GM13976 (cell line): ENCODE data around the gene MFSD2A.

Experiments
- DNase-seq: peaks from one replicate; pipeline ENCODE4 v3.0.0; 2012; ENCODE audit warnings: low spot score
- CTCF ChIP-seq: IDR thresholded peaks from 2 replicates; pipeline ENCODE4 v1.5.1; 2012; ENCODE audit warnings: borderline replicate concordance, mild to moderate bottlenecking; ENCODE audit not compliant: insufficient read depth; ENCODE audit errors: extremely low read depth, missing control alignments, control extremely low read depth
- in situ Hi-C: fragments of 300-500 bp; cut with MboI; formaldehyde crosslinking; loops from one replicate; pipeline ENCODE4 v1.12.0; 2022; ENCODE audit warnings: low sequenced_read_pairs, mixed read lengths, inconsistent platforms; ENCODE audit not compliant: unreplicated experiment

MFSD2A gene

GRCh38 chr1:39926820-39927219, 28.1 kb upstream of the MFSD2A start:
- TF ChIP-seq CTCF, result no peak
- in situ Hi-C loops, result no loop called here
- DNase-seq, result no peak

GRCh38 chr1:39927538-39927937, 27.4 kb upstream of the MFSD2A start:
- in situ Hi-C loops, result no loop called here
- DNase-seq, result no peak
- no peak for TF ChIP-seq CTCF

- no peak for TF ChIP-seq CTCF
Measured at GRCh38 chr1:39928809-39929587, 25.9 kb upstream of the MFSD2A start.

GRCh38 chr1:39933956-39934941, 20.7 kb upstream of the MFSD2A start:
- in situ Hi-C loops, result no loop called here
- no peak for TF ChIP-seq CTCF
- DNase-seq, result no peak

More at GRCh38 chr1:39928809-39929587, 25.9 kb upstream of the MFSD2A start:
- DNase-seq, result no peak
- in situ Hi-C loops, result no loop called here

GRCh38 chr1:39936724-39937491, 18.0 kb upstream of the MFSD2A start:
- no peak for DNase-seq
- TF ChIP-seq CTCF, result no peak
- in situ Hi-C loops, result no loop called here

GRCh38 chr1:39938856-39939255, 16.1 kb upstream of the MFSD2A start:
- TF ChIP-seq CTCF, result no peak
- in situ Hi-C loops, result no loop called here
- DNase-seq, result no peak
